WTC11 (cell line): ENCODE measurements around the gene SLC10A7. TPM values are rescaled to one million over a fixed set of nuclear protein-coding genes. Genes with fewer than 3 reads are reported as not detected.

Experiments used
- ATAC-seq: fragments of 200-7000 bp; cut with Tn5 transposase; 2 replicates; pipeline ENCODE4 v1.10.0; 2021; ENCODE audit warnings: mild to moderate bottlenecking, moderate library complexity
- CTCF ChIA-PET: fragments of 300-600 bp; sonication (Branson Sonifier 250); formaldehyde crosslinking; loops from one replicate; lab custom pipeline; 2021; ENCODE audit warnings: antibody characterized with exemption; lab: Charles Lee
- POLR2A ChIA-PET: fragments of 350-600 bp; sonication (Branson Sonifier 250); formaldehyde crosslinking; loops from one replicate; lab custom pipeline; 2021; ENCODE audit warnings: antibody characterized with exemption; lab: Charles Lee
- DNase-seq: peaks from one replicate; pipeline ENCODE4 v3.0.0; 2021; ENCODE audit warnings: low spot score
- H3K27ac Mint-ChIP-seq: 2 replicates; pipeline ENCODE4 v1.8.0; 2021; ENCODE audit warnings: mixed read lengths
- H3K27me3 Mint-ChIP-seq: 2 replicates; pipeline ENCODE4 v1.8.0; 2021; ENCODE audit warnings: low read depth, mild to moderate bottlenecking, moderate library complexity, mixed read lengths
- H3K36me3 Mint-ChIP-seq: 2 replicates; pipeline ENCODE4 v1.8.0; 2021; ENCODE audit warnings: mixed read lengths
- H3K4me1 Mint-ChIP-seq: 2 replicates; pipeline ENCODE4 v1.8.0; 2022; ENCODE audit warnings: mixed read lengths
- H3K4me3 Mint-ChIP-seq: 2 replicates; pipeline ENCODE4 v1.8.0; 2021; ENCODE audit warnings: mild to moderate bottlenecking, moderate library complexity, mixed read lengths
- H3K9me3 Mint-ChIP-seq: 2 replicates; pipeline ENCODE4 v1.8.0; 2021; ENCODE audit warnings: mixed read lengths
- AFF4 ChIP-seq: sonication (generic); formaldehyde crosslinking; IDR thresholded peaks from 2 replicates; pipeline ENCODE4 v1.8.1; 2023; ENCODE audit warnings: mild to moderate bottlenecking, missing genetic modification reagents, borderline replicate concordance
- ATF3 ChIP-seq: sonication (generic); formaldehyde crosslinking; conservative IDR thresholded peaks from 2 replicates; pipeline ENCODE4 v1.8.1; 2022; ENCODE audit warnings: mild to moderate bottlenecking, missing genetic modification reagents
- CTCF ChIP-seq: fragments of 200-600 bp; IDR thresholded peaks from 2 replicates; pipeline ENCODE4 v1.8.0; 2022; ENCODE audit warnings: antibody characterized with exemption
- E2F1 ChIP-seq: sonication (generic); formaldehyde crosslinking; IDR thresholded peaks from 2 replicates; pipeline ENCODE4 v1.8.0; 2022; ENCODE audit warnings: mild to moderate bottlenecking, missing genetic modification reagents
- FOXP1 ChIP-seq: sonication (generic); formaldehyde crosslinking; IDR thresholded peaks from 2 replicates; pipeline ENCODE4 v1.8.0; 2022; ENCODE audit warnings: missing genetic modification reagents, mild to moderate bottlenecking, moderate library complexity, borderline replicate concordance
- GABPB1 ChIP-seq: sonication (generic); formaldehyde crosslinking; IDR thresholded peaks from 2 replicates; pipeline ENCODE4 v1.8.1; 2023; ENCODE audit warnings: mild to moderate bottlenecking, missing genetic modification reagents
- GRHL2 ChIP-seq: fragments of 250-450 bp; sonication (Bioruptor Pico); IDR thresholded peaks from 2 replicates; pipeline ENCODE4 v1.8.0; 2022; ENCODE audit warnings: mild to moderate bottlenecking, moderate library complexity; ENCODE audit not compliant: insufficient replicate concordance, severe bottlenecking
- HMGA2 ChIP-seq: fragments of 250-450 bp; sonication (Bioruptor Pico); IDR thresholded peaks from 2 replicates; pipeline ENCODE4 v1.4.0; 2021; ENCODE audit warnings: mild to moderate bottlenecking, moderate library complexity
- KAT7 ChIP-seq: sonication (generic); formaldehyde crosslinking; IDR thresholded peaks from 2 replicates; pipeline ENCODE4 v1.8.1; 2023; ENCODE audit warnings: missing genetic modification reagents, mild to moderate bottlenecking, borderline replicate concordance
- NFATC4 ChIP-seq: fragments of 250-450 bp; sonication (Bioruptor Pico); IDR thresholded peaks from 2 replicates; pipeline ENCODE4 v1.9.0; 2021; ENCODE audit warnings: mild to moderate bottlenecking
- SMAD3 ChIP-seq: sonication (generic); formaldehyde crosslinking; IDR thresholded peaks from 2 replicates; pipeline ENCODE4 v1.8.0; 2022; ENCODE audit warnings: missing genetic modification reagents, mild to moderate bottlenecking, borderline replicate concordance
- TEAD1 ChIP-seq: sonication (generic); formaldehyde crosslinking; IDR thresholded peaks from 2 replicates; pipeline ENCODE4 v1.8.0; 2022; ENCODE audit warnings: mild to moderate bottlenecking, missing genetic modification reagents
- TP53 ChIP-seq: sonication (generic); formaldehyde crosslinking; IDR thresholded peaks from 2 replicates; pipeline ENCODE4 v1.8.1; 2023; ENCODE audit warnings: mild to moderate bottlenecking, missing genetic modification reagents
- ZNF416 ChIP-seq: fragments of 250-450 bp; sonication (Bioruptor Pico); IDR thresholded peaks from 2 replicates; pipeline ENCODE4 v1.9.0; 2021; ENCODE audit warnings: mild to moderate bottlenecking, inconsistent platforms
- ZNF423 ChIP-seq: fragments of 250-450 bp; sonication (Bioruptor Pico); IDR thresholded peaks from 2 replicates; pipeline ENCODE4 v2.1.2; 2022; ENCODE audit warnings: mild to moderate bottlenecking, moderate library complexity
- total RNA-seq: library from RNA; stranded (reverse); gene quantifications from 3 replicates; pipeline ENCODE4 v1.2.3, GENCODE V29; 2021
- TF ChIP-seq, protein P1 (sequence below): fragments of 250-450 bp; sonication (Bioruptor Pico); IDR thresholded peaks from 2 replicates; pipeline ENCODE4 v1.8.0; 2021; ENCODE audit warnings: mild to moderate bottlenecking

Gene SLC10A7
- total RNA-seq, 1 experiment from 2014 or later: 5.0 TPM

- no peak for DNase-seq
- H3K9me3 Mint-ChIP-seq: peaks cover 6% of the 10 kb centered on the region; the same call in 1 of the 2 replicates
- H3K36me3 Mint-ChIP-seq: 0 out of 2 replicates have a peak, but pooled peaks cover 5% of the 10 kb centered on the region
- ChIA-PET POLR2A (no interaction called here), CTCF (no interaction called here)
- peak; percentile 73 for ATAC-seq
- TF ChIP-seq TEAD1 (CRISPR knock-in tag): no peak
- TF ChIP-seq GRHL2: no peak
- TF ChIP-seq HMGA2 (CRISPR knock-in tag): no peak
- TF ChIP-seq NFATC4 (CRISPR knock-in tag): no peak
- H3K27ac Mint-ChIP-seq: no peak overlapping the region
- H3K4me1 Mint-ChIP-seq: peaks cover 10% of the 10 kb centered on the region
- H3K4me3 Mint-ChIP-seq: no peak overlapping the region
- no peaks in the 10 kb centered on the region for H3K27me3 Mint-ChIP-seq
Observed at GRCh38 chr4:146368209-146368608, 153.5 kb downstream of the SLC10A7 start.

- DNase-seq (no peak), ATAC-seq (no peak)
- Mint-ChIP-seq H3K4me1 (peaks cover 10% of the 10 kb centered on the region), H3K27me3 (no peaks in the 10 kb centered on the region), H3K36me3 (0 out of 2 replicates have a peak, but pooled peaks cover 5% of the 10 kb centered on the region), H3K9me3 (peaks cover 6% of the 10 kb centered on the region; the same call in 1 of the 2 replicates), H3K4me3 (no peak overlapping the region), H3K27ac (0 out of 2 replicates have a peak overlapping the region, but pooled peaks have one; percentile 7)
- CTCF ChIA-PET: no interaction called here
- POLR2A ChIA-PET: no interaction called here
- no peak for TF ChIP-seq CTCF
- TF ChIP-seq, protein P1, sequence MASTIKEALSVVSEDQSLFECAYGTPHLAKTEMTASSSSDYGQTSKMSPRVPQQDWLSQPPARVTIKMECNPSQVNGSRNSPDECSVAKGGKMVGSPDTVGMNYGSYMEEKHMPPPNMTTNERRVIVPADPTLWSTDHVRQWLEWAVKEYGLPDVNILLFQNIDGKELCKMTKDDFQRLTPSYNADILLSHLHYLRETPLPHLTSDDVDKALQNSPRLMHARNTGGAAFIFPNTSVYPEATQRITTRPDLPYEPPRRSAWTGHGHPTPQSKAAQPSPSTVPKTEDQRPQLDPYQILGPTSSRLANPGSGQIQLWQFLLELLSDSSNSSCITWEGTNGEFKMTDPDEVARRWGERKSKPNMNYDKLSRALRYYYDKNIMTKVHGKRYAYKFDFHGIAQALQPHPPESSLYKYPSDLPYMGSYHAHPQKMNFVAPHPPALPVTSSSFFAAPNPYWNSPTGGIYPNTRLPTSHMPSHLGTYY (CRISPR knock-in tag): no peak
- no peak for TF ChIP-seq AFF4
- no peak for TF ChIP-seq GABPB1 (CRISPR knock-in tag)
- TF ChIP-seq NFATC4 (CRISPR knock-in tag): no peak
- TF ChIP-seq TP53 (CRISPR knock-in tag): no peak
- TF ChIP-seq ATF3 (CRISPR knock-in tag): no peak
- no peak for TF ChIP-seq SMAD3 (CRISPR knock-in tag)
- TF ChIP-seq ZNF416: no peak
- TF ChIP-seq KAT7: no peak
- TF ChIP-seq TEAD1 (CRISPR knock-in tag): no peak
- no peak for TF ChIP-seq E2F1 (CRISPR knock-in tag)
- TF ChIP-seq FOXP1 (CRISPR knock-in tag): no peak
- TF ChIP-seq ZNF423: no peak
Observed at GRCh38 chr4:146367347-146367746, 154.4 kb downstream of the SLC10A7 start.
